HepG2 (cell line): ENCODE measurements around the gene KRT13. TPM values are rescaled to one million over a fixed set of nuclear protein-coding genes. Genes with fewer than 3 reads are reported as not detected.

ENCODE experiments used
- DPF2 ChIP-seq: sonication (generic); formaldehyde crosslinking; IDR thresholded peaks from 2 replicates; pipeline ENCODE4 v1.4.0; 2020; ENCODE audit warnings: mild to moderate bottlenecking, low read depth, missing genetic modification reagents, borderline replicate concordance
- ERF ChIP-seq: IDR thresholded peaks from 2 replicates; pipeline ENCODE4 v1.6.1; 2018; ENCODE audit warnings: missing biosample characterization, missing genetic modification reagents
- MBNL3 ChIP-seq: fragments of 250-450 bp; sonication (Bioruptor Pico); conservative IDR thresholded peaks from 2 replicates; pipeline ENCODE4 v1.8.0; 2022; ENCODE audit warnings: mild to moderate bottlenecking, inconsistent platforms
- MYC ChIP-seq: sonication (generic); formaldehyde crosslinking; IDR thresholded peaks from 2 replicates; pipeline ENCODE4 v1.9.0; 2021; ENCODE audit warnings: missing genetic modification reagents, borderline replicate concordance
- PRPF4 ChIP-seq: fragments of 200-400 bp; formaldehyde crosslinking; IDR thresholded peaks from 2 replicates; pipeline ENCODE4 v1.6.1; 2016; ENCODE audit warnings: low read length, low read depth; ENCODE audit not compliant: poor library complexity, severe bottlenecking
- SNAI1 ChIP-seq: sonication (generic); formaldehyde crosslinking; IDR thresholded peaks from 2 replicates; pipeline ENCODE4 v1.5.0; 2020; ENCODE audit warnings: mild to moderate bottlenecking, missing genetic modification reagents, borderline replicate concordance
- THYN1 ChIP-seq: sonication (generic); formaldehyde crosslinking; IDR thresholded peaks from 2 replicates; pipeline ENCODE4 v1.8.1; 2023; ENCODE audit warnings: low read depth, mild to moderate bottlenecking, moderate library complexity, missing genetic modification reagents, borderline replicate concordance
- ZBTB1 ChIP-seq: sonication (generic); formaldehyde crosslinking; IDR thresholded peaks from 2 replicates; pipeline ENCODE4 v1.4.0; 2020; ENCODE audit warnings: missing genetic modification reagents, borderline replicate concordance
- ZNF556 ChIP-seq: sonication (generic); formaldehyde crosslinking; IDR thresholded peaks from 2 replicates; pipeline ENCODE4 v1.4.0; 2020; ENCODE audit warnings: mild to moderate bottlenecking, missing genetic modification reagents, borderline replicate concordance
- polyA plus RNA-seq, 8 experiments: library from polyadenylated mRNA; depleted of rRNA in 3 of 8; stranded (reverse) in 7 of 8; unstranded in 1 of 8; fragments of >200 nt; fragmentation: Illumina TruSeq in 4 of 8; extraction: Trizol in 4 of 8; gene quantifications; 2 replicates each; pipeline versions ENCODE4 v1.2.1 to v1.2.3, GENCODE V29; 2011 to 2016; ENCODE audit warnings: low read depth in 4 of 8, missing spikeins in 1 of 8, mixed read lengths in 1 of 8; ENCODE audit not compliant: insufficient read depth in 1 of 8
- total RNA-seq, 5 experiments: library from RNA; depleted of rRNA; stranded (reverse); fragments of >200 nt; fragmentation: Illumina TruSeq; extraction: Trizol; gene quantifications; 2 replicates each; pipeline ENCODE4 v1.2.3, GENCODE V29; 2016; ENCODE audit warnings: low read depth in 1 of 5
- TF ChIP-seq, protein P1 (sequence below): IDR thresholded peaks from 2 replicates; pipeline ENCODE4 v1.6.1; 2016
- TF ChIP-seq, protein P2 (sequence below): sonication (generic); formaldehyde crosslinking; IDR thresholded peaks from 2 replicates; pipeline ENCODE4 v1.5.1; 2020; ENCODE audit warnings: missing genetic modification reagents, mild to moderate bottlenecking, borderline replicate concordance
- TF ChIP-seq, protein P3 (sequence below): sonication (generic); formaldehyde crosslinking; IDR thresholded peaks from 2 replicates; pipeline ENCODE4 v1.5.0; 2020; ENCODE audit warnings: missing genetic modification reagents

KRT13 gene
- total and polyA plus RNA-seq, 2 of the 13 experiments (the other 11 are each of a cell fraction or from before 2014, with no cell fraction given), result not detected

DNA sequence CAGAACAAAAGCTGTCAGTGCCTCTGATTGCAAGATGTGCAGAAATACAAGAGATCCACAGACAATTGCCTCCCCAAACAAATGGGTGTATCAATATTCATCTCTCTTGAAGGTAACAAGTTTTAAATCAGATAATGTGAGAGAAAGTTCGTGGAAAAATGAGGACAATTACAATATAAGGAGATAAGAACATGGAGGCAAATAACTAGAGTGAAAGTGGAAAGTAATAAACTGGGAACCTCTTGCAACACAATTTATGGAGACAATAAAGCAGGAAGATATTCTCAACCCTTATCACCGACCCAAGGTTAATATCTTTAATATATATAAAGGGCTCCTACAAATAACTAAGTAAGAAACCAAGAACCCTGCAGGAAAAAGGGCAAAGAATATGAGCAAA, 36.9 kb upstream of the KRT13 start (continued):
- TF ChIP-seq, protein P1, sequence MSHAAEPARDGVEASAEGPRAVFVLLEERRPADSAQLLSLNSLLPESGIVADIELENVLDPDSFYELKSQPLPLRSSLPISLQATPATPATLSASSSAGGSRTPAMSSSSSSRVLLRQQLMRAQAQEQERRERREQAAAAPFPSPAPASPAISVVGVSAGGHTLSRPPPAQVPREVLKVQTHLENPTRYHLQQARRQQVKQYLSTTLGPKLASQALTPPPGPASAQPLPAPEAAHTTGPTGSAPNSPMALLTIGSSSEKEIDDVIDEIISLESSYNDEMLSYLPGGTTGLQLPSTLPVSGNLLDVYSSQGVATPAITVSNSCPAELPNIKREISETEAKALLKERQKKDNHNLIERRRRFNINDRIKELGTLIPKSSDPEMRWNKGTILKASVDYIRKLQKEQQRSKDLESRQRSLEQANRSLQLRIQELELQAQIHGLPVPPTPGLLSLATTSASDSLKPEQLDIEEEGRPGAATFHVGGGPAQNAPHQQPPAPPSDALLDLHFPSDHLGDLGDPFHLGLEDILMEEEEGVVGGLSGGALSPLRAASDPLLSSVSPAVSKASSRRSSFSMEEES, result no peak
- TF ChIP-seq PRPF4, result no peak
- no peak for TF ChIP-seq ZNF556 (CRISPR knock-in tag)
- TF ChIP-seq DPF2 (CRISPR knock-in tag), result no peak
- TF ChIP-seq SNAI1 (CRISPR knock-in tag), result no peak
- no peak for TF ChIP-seq MYC (CRISPR knock-in tag)
- no peak for TF ChIP-seq ERF (CRISPR knock-in tag)
- TF ChIP-seq, protein P2, sequence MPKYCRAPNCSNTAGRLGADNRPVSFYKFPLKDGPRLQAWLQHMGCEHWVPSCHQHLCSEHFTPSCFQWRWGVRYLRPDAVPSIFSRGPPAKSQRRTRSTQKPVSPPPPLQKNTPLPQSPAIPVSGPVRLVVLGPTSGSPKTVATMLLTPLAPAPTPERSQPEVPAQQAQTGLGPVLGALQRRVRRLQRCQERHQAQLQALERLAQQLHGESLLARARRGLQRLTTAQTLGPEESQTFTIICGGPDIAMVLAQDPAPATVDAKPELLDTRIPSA (CRISPR knock-in tag), result no peak
- no peak for TF ChIP-seq ZBTB1
- no peak for TF ChIP-seq THYN1 (CRISPR knock-in tag)
- TF ChIP-seq MBNL3, result no peak
- TF ChIP-seq, protein P3, sequence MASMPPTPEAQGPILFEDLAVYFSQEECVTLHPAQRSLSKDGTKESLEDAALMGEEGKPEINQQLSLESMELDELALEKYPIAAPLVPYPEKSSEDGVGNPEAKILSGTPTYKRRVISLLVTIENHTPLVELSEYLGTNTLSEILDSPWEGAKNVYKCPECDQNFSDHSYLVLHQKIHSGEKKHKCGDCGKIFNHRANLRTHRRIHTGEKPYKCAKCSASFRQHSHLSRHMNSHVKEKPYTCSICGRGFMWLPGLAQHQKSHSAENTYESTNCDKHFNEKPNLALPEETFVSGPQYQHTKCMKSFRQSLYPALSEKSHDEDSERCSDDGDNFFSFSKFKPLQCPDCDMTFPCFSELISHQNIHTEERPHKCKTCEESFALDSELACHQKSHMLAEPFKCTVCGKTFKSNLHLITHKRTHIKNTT (CRISPR knock-in tag), result no peak
